ENCODE measurements around the gene B4GALT6. TPM values are rescaled to one million over a fixed set of nuclear protein-coding genes. Genes with fewer than 3 reads are reported as not detected.

B4GALT6 gene
- total and polyA plus RNA-seq, 9 of the 15 experiments (the other 6 are each of a cell fraction or from before 2014, with no cell fraction given): 0.03 to 0.27 (median 0.08) TPM

GRCh38 chr18:31702449-31702848, 18.1 kb upstream of the B4GALT6 start (continued):
- TF ChIP-seq ZNF280A (IDR thresholded peaks at IDR 0.05; ENCODE audit: low read depth, partially characterized antibody) (no peak), PKNOX1 (IDR thresholded peaks at IDR 0.05) (no peak), PRPF4 (IDR thresholded peaks at IDR 0.05; ENCODE audit: insufficient read depth, low read depth, low read length, poor library complexity, severe bottlenecking) (no peak), KDM4B (IDR thresholded peaks at IDR 0.05; ENCODE audit: borderline replicate concordance in 2 of 2, low read depth in 1 of 2) (no peak), KLF6 (CRISPR knock-in tag; IDR thresholded peaks at IDR 0.05; ENCODE audit: borderline replicate concordance) (no peak), ZNF384 (IDR thresholded peaks at IDR 0.05; ENCODE audit: low read depth, low read length) (no peak), IRF2 (CRISPR knock-in tag; IDR thresholded peaks at IDR 0.05) (no peak), HDGF (IDR thresholded peaks at IDR 0.05) (no peak), ELF1 (tag; IDR thresholded peaks at IDR 0.05) (no peak), FOXJ3 (CRISPR knock-in tag; IDR thresholded peaks at IDR 0.05) (no peak), MTA1 (IDR thresholded peaks at IDR 0.05; ENCODE audit: borderline replicate concordance) (peak; percentile 49; the same call in 1 of the 2 replicates), VEZF1 (CRISPR knock-in tag; IDR thresholded peaks at IDR 0.05) (peak; percentile 51; the same call in 1 of the 2 replicates), JUN (IDR thresholded peaks at IDR 0.05; ENCODE audit: borderline replicate concordance, low read depth, low read length) (no peak), JUN (CRISPR knock-in tag; IDR thresholded peaks at IDR 0.05; ENCODE audit: borderline replicate concordance) (no peak), ZFP30 (CRISPR knock-in tag; IDR thresholded peaks at IDR 0.05; ENCODE audit: borderline replicate concordance) (no peak), SIN3B (IDR thresholded peaks at IDR 0.05; ENCODE audit: low read depth) (no peak), ZEB2 (IDR thresholded peaks at IDR 0.05) (peak; percentile 94), CREBBP (IDR thresholded peaks at IDR 0.05; ENCODE audit: low read depth, low read length) (no peak), RHOXF2B (CRISPR knock-in tag; conservative IDR thresholded peaks at IDR 0.05) (no peak), TAL1 (IDR thresholded peaks at IDR 0.05) (peak; percentile 70), MCM2 (IDR thresholded peaks at IDR 0.05; ENCODE audit: low read depth) (no peak), ZNF274 (IDR thresholded peaks at IDR 0.05; ENCODE audit: borderline replicate concordance, low read depth, low read length) (no peak), ARID2 (IDR thresholded peaks at IDR 0.05) (no peak), ZNF766 (CRISPR knock-in tag; conservative IDR thresholded peaks at IDR 0.05) (peak; percentile 100), HDAC1 (IDR thresholded peaks at IDR 0.05) (no peak), ZNF12 (CRISPR knock-in tag; IDR thresholded peaks at IDR 0.05) (no peak), PPARD (CRISPR knock-in tag; IDR thresholded peaks at IDR 0.05) (no peak)
